Measurements from ENCODE around the gene GTSE1. TPM values are rescaled to one million over a fixed set of nuclear protein-coding genes. Genes with fewer than 3 reads are reported as not detected.

The GTSE1 gene
- total RNA-seq, 2 experiments from 2014 or later = 39.4 to 41.4 TPM

DNA sequence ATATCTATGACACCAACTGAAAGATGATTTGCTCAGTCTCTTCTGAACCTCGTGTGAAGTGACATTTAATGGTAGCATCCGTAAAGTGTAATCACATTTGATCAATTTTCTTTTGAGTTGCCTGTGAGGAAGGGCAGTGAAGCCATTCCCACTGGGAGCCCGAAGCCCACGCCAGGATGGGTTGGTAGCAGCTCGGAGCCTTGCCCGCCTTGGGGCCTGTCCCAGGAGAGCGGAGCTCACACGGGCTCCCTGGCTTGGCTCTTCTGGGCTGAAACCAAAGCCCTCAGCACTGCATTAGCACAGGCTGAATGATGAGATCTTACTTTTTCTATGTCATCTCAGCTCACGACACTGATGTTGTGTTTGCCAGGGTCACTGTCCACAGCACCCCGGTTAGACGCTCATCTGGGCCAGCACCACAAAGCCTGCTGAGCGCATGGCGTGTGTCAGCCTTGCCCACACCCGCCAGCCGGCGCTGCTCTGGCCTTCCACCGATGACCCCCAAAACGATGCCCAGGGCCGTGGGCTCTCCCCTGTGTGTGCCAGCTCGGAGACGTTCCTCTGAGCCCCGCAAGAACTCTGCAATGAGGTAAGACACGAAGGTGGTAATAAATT, 29.5 kb downstream of the GTSE1 start:
- H3K36me3 Mint-ChIP-seq (ENCODE audit: low read depth) = peaks cover 26% of the 10 kb centered on the region
- intact Hi-C loops (cut with micrococcal nuclease) = no loop called here
- H3K27ac Mint-ChIP-seq = no peak overlapping the region

DNA sequence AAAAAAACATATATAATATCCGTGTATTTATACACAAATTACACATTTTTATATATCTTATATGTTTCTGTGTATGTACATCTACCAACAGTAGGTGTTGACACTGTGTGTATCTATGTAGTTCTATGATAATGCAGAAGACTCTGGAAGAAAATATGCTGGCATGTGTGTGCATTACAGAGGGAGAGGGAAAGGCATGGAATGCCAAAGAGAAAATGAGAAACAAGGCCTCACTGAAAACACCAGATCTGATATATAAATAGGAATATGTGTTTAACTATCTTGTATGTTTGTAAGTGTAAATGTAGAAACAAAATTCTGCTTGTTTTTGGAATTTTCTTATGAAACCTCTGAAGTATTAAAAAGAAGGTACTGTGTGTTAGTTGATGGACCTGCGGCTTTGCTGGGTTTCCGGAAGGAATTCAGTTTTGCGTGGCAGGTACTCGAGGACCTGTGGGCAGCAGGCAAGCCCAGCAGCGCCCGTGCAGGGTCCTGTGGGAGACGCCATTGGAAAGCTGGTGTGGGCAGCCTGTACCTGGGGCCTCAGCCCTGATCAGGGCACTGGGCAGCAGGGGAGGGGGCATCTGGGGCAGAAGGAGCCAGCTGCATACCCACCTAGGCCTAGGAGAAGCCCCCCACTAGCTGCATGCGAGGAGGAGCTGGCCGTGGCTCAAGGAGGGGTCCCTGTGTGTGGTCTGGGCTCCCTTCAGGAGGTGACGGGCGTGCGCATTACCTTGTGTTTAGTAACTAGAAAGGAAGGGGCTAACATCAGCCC, 31.2 kb downstream of the GTSE1 start:
- Mint-ChIP-seq H3K4me3 (no peak overlapping the region), H3K36me3 (ENCODE audit: low read depth) (peaks cover 30% of the 10 kb centered on the region)
- TF ChIP-seq, protein P1, sequence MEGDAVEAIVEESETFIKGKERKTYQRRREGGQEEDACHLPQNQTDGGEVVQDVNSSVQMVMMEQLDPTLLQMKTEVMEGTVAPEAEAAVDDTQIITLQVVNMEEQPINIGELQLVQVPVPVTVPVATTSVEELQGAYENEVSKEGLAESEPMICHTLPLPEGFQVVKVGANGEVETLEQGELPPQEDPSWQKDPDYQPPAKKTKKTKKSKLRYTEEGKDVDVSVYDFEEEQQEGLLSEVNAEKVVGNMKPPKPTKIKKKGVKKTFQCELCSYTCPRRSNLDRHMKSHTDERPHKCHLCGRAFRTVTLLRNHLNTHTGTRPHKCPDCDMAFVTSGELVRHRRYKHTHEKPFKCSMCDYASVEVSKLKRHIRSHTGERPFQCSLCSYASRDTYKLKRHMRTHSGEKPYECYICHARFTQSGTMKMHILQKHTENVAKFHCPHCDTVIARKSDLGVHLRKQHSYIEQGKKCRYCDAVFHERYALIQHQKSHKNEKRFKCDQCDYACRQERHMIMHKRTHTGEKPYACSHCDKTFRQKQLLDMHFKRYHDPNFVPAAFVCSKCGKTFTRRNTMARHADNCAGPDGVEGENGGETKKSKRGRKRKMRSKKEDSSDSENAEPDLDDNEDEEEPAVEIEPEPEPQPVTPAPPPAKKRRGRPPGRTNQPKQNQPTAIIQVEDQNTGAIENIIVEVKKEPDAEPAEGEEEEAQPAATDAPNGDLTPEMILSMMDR (IDR thresholded peaks at IDR 0.05) = no peak

More for the DNA sequence above, 29.5 kb downstream of the GTSE1 start:
- Mint-ChIP-seq H3K27me3 (no peaks in the 10 kb centered on the region), H3K9me3 (no peaks in the 10 kb centered on the region), H3K4me3 (no peak overlapping the region), H3K4me1 (ENCODE audit: low read depth) (no peaks in the 10 kb centered on the region)
- ChIA-PET POLR2A (interaction anchor here (0.6 kb wide), 1 partner anchor 8 kb away, joined by 3 read pairs; no protein-coding TSS in a partner anchor), CTCF (interaction anchor here (1.1 kb wide), 1 partner anchor 320 kb away, joined by 4 read pairs; no protein-coding TSS in a partner anchor)
- ATAC-seq (no peak), DNase-seq (no peak)
- TF ChIP-seq, protein P1 (IDR thresholded peaks at IDR 0.05) = no peak

DNA sequence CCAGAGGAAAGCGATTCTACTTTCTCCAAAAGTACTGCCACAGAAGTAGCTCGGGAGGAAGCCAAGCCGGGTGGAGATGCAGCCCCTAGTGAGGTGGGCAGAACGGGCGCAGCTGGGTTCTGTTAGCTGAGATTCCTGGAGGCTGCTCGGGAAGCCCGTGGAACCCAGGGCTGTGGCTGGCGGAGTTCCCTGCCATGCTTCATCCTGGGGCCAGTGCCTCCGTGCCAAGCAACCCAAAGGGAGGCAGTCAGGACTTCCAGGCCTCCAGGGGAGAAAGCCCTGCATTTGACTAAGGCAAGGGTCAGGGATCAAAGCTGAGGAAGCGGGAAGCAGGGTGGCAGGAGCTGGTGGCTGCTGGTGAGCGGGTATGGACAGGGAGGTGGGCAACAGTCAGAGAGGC, 32.1 kb downstream of the GTSE1 start:
- Mint-ChIP-seq H3K27ac (no peak overlapping the region), H3K4me3 (no peak overlapping the region), H3K27me3 (no peaks in the 10 kb centered on the region), H3K9me3 (no peaks in the 10 kb centered on the region), H3K4me1 (ENCODE audit: low read depth) (no peaks in the 10 kb centered on the region), H3K36me3 (ENCODE audit: low read depth) (peaks cover 28% of the 10 kb centered on the region)
- intact Hi-C loops (cut with micrococcal nuclease) = no loop called here
- ChIA-PET POLR2A (interaction anchor here (0.7 to 1.0 kb wide), 2 partner anchors 16 to 61 kb away, joined by 3 read pairs; partner anchors contain the start of gene TTC38), CTCF (interaction anchor here (1.2 to 1.4 kb wide), 2 partner anchors 39 to 207 kb away, joined by 3 to 5 read pairs; no protein-coding TSS in a partner anchor)
- ATAC-seq = no peak
- TF ChIP-seq, protein P1 (IDR thresholded peaks at IDR 0.05) = no peak
- DNase-seq = no peak

More for the DNA sequence above, 31.2 kb downstream of the GTSE1 start:
- Mint-ChIP-seq H3K9me3 (no peaks in the 10 kb centered on the region), H3K27ac (no peak overlapping the region), H3K27me3 (no peaks in the 10 kb centered on the region), H3K4me1 (ENCODE audit: low read depth) (no peaks in the 10 kb centered on the region)
- DNase-seq (no peak), ATAC-seq (no peak)
- ChIA-PET CTCF (interaction anchor here (1.4 kb wide), 1 partner anchor 40 kb away, joined by 5 read pairs; no protein-coding TSS in a partner anchor), POLR2A (no interaction called here)
- intact Hi-C loops (cut with micrococcal nuclease) = no loop called here

DNA sequence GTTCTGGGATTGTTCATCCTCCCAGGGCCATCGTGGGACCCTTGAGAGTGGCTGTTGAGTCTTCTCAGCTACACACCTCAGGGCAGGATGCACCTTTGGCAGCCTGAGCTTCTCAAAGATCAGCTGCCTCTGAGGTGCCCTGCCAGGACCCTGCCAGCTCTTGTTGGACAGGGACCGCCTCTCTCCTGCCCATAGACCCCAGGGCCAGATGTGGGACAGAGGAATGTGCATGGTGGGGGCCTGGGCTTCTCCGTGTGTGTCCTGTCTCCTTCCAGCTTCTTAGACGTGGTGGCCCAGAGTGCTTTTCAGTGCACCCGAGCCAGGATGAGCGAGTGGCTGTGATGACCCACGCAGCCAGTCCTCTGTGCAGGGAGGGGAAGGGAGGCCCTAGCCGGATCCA, 32.9 kb downstream of the GTSE1 start:
- Mint-ChIP-seq H3K27me3 (no peaks in the 10 kb centered on the region), H3K36me3 (ENCODE audit: low read depth) (peaks cover 25% of the 10 kb centered on the region), H3K27ac (no peak overlapping the region), H3K4me1 (ENCODE audit: low read depth) (peaks cover 3% of the 10 kb centered on the region), H3K4me3 (no peak overlapping the region), H3K9me3 (no peaks in the 10 kb centered on the region)
- intact Hi-C loops (cut with micrococcal nuclease) = no loop called here
- POLR2A ChIA-PET = no interaction called here
- CTCF ChIA-PET = interaction anchor here (1.0 to 1.7 kb wide), 4 partner anchors 15 to 234 kb away, joined by 3 to 4 read pairs (median 3); no protein-coding TSS in a partner anchor
- no peak for DNase-seq
- no peak for ATAC-seq
- TF ChIP-seq, protein P1 (IDR thresholded peaks at IDR 0.05) = no peak

- CTCF ChIA-PET = interaction anchor here (0.6 to 1.7 kb wide), 4 partner anchors 8 to 233 kb away, joined by 3 to 4 read pairs (median 3); no protein-coding TSS in a partner anchor
- H3K36me3 Mint-ChIP-seq (ENCODE audit: low read depth) = peaks cover 25% of the 10 kb centered on the region
- H3K4me3 Mint-ChIP-seq = no peak overlapping the region
These were observed 33.8 kb downstream of the GTSE1 start for GRCh38 chr22:46330426-46330825.

More at GRCh38 chr22:46330426-46330825, 33.8 kb downstream of the GTSE1 start:
- Mint-ChIP-seq H3K9me3 (no peaks in the 10 kb centered on the region), H3K27ac (no peak overlapping the region), H3K27me3 (no peaks in the 10 kb centered on the region), H3K4me1 (ENCODE audit: low read depth) (peaks cover 6% of the 10 kb centered on the region)
- POLR2A ChIA-PET = no interaction called here
- intact Hi-C loops (cut with micrococcal nuclease) = no loop called here
- no peak for ATAC-seq
- TF ChIP-seq, protein P1 (IDR thresholded peaks at IDR 0.05) = no peak
- no peak for DNase-seq

Data from activated CD8-positive, alpha-beta T cell treated with anti-CD3 and anti-CD28 coated beads for 36 hours (primary cell).